Measurements from ENCODE around the gene CXXC5.

Gene CXXC5

DNA sequence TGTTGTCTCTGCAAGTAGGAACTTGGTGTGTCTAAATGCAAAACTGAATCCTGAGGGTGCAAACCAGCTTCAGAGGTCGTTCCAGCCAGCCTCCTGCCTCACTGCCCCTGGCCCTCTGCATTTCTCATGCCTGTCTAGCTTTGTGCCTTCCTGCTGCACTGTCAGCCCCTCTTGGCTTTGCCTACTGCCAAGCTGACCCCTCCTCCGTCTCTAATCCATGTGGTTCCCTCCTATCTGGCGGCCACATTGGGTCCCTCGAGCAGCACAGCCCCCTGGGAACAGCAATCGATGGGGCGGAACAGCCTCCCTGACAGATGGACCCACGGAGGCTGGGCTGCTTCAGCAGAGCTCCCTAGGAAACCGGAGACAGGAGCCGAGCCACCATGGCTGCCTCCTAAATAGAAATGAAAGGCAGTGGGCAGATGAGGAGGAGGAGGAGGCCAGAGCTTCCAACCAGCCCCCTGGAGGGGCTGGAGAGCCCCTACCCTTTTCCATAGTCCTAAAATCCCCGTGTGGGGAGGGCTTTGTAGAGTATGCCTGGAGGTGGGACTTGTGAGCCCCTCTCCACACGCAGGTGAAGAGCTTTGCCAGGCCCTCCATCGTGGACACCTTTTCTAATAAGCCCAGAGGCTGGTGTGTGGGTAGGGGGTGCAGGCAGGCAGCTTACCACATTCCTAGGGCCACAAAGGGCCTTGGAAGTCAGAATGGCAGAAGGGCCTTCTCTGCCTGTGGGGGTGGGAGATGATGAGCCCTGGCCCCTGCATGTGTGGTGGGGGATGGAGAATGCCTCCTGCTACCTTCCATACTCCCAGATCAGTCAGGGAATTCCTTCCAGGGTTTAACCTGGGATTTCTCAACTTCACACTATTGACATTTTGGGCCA is 9.2 kb upstream of the CXXC5 start:
- no peak for DNase-seq

DNA sequence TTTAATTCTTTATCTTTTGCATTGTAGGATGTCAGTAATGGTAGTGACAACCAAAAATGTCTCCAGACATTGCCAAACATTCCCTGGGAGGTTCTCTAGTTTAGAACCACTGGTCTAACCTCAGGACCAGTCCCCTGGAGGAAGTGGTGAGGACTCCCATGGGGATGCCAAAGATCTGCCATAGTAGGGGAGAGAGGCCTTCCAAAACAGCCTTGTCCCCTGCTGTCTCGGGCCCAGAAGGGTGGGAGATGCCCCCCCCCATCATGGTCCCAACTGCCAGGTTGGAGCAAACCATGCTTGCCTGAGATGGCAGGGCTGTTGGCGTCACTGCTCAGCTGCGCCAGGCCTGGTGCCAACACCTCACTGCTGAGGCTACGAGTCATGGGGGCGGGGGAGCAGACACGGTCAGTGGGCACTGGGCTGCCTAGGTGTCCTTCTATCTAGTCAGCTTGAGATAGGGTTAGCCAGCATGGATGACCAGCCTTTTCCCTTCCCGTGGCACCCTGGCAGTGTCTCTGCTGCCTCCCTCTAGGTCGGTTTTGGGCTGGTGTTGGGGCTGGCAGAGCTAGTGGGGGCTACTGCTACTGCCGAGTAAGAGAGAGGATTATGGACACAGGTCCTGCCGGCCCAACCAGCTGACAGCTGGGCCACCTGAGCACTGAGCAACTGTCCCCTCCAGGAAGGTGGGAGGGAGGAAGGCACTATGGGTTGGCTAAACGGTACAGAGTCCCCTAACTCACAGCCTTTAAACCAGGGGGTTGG is 8.3 kb upstream of the CXXC5 start:
- DNase-seq: peak; percentile 3

GRCh38 chr5:139640421-139641115 is 7.6 kb upstream of the CXXC5 start:
- DNase-seq: no peak

DNA sequence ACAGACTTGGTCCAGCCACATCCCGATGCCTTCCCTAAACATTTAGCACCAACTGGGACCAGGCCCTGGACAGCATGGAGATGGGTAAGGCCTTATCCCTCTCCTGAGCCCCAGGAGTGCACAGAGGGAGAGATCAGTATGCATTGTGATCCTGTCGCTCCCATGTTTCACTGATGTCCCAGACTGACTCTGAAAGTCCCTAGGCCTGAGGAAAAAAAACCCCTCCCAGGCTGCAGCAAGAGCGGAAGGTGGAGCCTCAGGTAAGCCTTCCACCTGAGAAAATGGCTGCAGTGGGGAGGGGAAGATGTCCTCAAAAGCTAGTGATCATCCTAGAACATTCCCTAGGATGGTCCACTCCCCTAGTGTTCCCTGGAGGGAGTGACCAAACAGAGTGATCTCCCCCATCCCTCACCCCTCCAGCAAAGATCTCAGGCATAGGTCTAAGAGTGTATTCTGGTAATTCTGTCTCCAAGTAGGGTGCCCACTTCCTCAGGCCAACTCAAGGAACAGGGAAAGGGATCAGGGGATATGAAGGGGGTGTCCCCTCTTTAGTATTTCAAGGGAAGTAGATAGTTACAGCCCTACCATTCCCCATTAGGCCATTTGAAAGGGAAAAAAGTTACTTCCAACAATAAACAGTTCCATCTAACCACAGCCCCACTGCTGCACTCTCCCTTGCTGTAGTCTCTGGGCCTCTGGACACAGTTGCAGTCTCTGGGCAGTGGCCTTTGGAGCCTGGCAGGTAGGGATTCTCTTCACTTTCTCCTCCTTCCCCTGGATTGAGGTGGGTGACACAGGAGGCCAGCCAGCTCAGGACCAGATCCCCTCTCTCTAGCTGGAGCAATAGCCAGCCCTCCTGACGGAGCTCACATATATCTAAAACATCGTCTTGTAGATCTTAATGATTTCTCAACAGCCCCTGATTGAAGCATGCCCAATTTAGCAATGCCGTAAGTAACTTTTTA is 6.8 kb upstream of the CXXC5 start:
- no peak for DNase-seq

DNA sequence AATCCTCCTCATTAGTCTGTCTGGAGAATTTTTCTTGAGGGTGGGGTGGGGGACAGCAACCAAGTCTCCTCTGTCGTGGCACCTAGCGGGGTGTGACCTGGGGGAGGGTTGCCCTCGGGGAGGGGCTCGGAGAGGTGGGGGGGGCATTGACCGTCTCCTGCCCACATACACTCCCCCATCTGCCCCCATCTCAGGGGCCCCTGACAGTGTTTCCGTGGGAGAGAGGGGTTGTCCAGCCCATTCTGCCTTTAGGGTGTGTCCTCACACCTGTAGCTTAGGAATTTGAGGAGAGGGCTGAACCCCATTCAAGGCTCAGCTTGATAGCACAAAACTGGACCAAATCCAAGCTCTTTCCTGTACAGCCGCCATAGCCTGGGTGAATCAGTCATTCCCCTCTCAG is 5.9 kb upstream of the CXXC5 start:
- DNase-seq: no peak

- DNase-seq: no peak
Observed at GRCh38 chr5:139642891-139643871, 5.0 kb upstream of the CXXC5 start.

GRCh38 chr5:139644001-139644456 is 4.1 kb upstream of the CXXC5 start:
- no peak for DNase-seq

DNA sequence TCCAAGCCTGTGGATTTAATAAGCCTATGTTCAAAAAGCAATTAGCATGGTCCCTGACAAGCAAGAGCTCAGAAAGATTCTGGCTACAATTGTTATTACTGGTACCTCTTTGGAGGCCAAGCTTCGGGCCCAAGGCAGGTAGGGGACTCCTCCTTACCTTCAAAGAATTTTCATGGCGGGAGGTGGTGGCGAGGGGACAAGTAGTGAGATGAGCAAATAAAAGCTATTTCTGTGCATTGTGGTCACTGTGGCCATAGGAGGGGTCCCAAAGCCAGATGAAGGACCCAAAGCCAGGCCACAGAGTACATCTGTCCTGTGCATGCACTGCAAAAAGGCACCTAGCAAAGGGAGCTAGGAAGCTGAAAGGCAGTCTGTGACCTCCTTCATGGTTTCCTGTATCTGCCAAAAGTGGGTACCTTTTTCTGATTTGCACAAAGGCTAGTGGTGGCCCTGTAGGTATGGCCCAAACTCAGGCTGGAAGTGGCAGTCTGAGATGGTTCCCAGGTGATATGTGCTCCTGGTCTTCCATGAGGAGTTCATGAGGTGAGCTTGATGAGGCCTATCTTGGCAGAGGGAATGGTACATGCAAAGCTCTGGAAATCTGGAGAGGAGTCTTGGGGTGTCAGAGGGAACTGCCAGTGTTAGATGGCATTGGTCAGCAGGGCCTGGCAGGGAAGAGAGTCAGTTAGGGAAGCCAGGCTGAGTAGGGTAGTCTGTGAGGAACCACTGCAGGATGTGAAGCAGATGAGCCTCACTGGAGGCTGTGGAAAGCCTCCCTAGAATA is 3.3 kb upstream of the CXXC5 start:
- DNase-seq: no peak

- no peak for DNase-seq
Observed at GRCh38 chr5:139645430-139645871, 2.7 kb upstream of the CXXC5 start.

DNA sequence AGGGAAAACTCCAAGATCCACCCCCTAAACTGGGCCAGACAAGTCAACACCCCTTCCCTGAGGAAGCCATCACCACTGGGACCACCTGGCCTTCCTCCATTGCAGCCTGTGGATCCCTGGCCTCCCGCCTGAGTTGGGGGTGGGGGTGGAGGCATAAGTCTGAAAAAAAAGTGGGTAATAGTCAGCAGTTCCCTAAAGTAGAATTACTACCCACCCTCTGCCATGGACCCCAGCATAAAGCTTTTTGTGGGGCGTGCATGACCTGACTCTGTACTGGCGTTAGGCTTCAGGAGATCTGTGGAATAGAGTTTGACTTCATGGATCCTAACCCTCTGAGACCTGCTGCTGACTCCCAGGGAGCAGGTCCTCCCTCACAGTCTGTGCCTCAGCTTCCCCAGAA is 2.0 kb upstream of the CXXC5 start:
- DNase-seq: no peak

GRCh38 chr5:139646912-139647505 is 1.1 kb upstream of the CXXC5 start:
- no peak for DNase-seq

DNA sequence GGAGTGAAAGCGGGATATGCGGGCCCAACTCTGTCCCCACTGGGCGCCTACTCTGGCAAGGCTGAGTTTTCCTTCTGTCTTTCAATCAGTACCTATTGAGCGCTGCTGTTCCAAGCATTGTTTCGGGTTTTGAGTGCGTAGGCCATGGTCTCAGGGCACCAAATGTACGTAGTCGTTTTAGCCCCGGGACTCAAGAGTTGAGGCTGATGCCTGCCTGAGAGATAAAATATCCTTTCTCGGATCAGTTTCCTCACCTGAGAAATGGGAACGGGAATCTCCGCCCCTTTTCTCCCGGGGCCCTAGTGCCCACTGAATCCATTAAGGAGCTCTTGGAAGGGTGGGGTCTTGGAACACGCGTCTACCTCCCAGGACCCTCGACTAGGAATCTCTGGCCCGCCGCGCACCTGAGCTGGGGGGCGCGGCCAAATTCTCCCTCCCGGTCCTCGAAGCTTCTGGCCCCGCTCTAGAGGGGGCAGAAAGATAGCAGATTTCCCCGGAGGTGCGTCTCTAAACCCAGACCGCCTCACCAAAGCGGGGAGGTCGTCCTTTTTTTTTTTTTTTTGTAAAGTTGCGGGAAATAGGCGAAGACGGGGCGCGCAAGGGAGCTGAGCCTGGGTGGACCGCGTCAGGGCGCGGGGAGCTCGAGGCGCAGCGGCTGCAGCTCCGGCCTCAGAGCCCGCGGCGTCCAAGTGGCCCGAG is 494 bp upstream of the CXXC5 start:
- no peak for DNase-seq

DNA sequence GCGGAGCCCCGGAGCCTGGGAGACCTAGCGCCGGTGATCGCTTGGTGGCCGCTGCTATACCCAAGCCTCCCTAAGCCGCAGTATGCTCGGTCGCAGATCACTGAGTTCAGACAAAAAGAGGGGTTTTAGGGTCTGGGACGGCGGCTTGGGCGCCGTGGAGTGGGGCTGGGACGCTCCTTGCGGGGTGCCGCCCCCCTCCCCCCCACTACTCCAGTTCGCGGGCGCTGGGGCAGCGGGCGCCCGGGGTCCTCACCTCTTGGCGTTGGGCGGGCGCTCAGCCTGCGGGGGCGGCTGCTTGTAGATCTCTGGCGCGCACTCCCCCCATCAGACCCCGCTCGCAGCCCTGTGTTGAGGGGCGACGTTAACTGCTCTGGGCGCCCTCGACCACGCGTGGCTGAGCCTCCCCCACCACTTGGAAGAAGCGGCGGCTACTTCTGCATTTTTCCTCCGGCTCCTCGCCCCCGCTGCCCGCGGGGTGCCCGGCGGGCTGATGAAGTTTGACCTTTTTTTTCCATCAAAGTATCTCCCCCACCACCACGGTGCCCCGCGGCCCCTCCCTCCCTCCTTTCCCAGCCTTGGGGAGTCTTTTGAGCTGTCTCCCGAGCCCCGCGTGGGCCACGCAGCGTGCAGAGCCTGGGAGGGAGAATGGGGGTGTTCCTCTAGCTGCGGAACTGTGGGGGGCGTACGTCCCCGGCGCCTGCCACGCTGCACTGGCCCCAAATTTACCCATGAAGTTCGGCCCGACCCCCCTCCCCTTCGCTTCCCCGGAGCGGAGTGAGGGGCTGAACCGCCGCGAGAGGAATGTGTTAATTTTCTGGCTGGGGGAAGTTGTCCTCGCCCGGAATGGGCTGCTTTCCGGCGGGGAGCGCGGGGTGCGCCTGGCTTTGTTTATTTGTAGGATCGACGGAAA is 1.2 kb downstream of the CXXC5 start:
- DNase-seq: no peak

- no peak for DNase-seq
Observed at GRCh38 chr5:139650031-139650688, 2.0 kb downstream of the CXXC5 start.

GRCh38 chr5:139650689-139651042 is 2.5 kb downstream of the CXXC5 start:
- no peak for DNase-seq

DNA sequence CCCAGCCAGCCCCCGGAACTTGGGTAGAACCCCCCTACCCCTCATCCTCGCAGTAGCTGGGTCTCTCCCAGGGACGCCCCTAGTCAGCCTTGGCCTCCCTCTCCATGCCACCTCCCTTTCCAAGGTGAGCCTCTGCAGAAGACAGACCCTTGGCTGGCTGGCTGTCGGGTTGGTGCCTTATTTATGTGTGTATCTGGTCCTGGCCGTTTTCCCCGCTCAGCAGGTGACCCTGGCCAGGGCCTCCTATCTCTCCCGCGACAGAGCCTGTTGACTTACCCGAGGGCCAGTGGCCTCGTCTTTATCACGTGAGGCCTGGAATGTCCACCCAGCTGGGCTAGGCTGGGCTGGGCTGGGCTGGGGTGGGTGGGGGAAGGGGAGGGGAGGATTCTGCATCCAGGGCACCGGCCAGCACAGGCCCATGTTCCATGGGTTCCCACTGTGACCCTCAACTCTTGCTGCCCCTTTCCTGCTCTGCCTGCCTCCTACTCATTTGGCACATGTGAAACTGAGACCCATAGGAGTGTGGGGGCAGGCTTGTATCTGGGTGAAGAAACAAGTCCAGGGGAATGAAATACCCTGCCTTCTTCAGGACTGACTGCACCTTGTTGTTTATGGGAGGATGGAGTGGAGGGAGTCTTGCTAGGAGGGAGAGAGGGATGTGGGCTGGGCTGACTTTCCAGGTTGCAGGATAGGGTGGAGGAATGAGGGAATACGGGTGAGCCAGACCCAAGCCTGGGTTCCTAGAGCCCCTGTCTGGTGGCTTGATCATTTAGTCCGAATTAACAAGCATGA is 3.1 kb downstream of the CXXC5 start:
- DNase-seq: no peak
